ENCODE results near the gene HDGFL1.

DNA sequence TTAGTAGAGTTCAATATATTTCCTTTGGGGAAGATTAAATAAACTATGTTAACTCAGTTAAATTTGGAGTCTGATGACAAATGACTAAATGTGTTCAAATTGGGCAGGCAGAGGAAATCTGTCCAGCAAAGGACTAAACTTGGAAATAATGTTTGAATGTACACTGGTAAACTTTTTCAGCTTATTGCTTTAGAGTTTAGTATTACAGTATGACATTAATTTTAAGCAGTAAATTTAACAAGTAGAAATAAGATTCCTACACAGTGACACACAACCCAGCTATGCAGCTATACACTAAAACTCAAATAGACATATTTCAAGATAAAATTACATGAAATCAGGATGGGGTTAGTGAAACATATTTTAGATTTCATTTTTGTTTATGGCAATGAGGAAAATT lies 42.6 kb upstream of the HDGFL1 start:
- TF ChIP-seq CTCF (conservative IDR thresholded peaks at IDR 0.05): no peak
- no peak for TF ChIP-seq ZFX (IDR thresholded peaks at IDR 0.05)

All from C4-2B (cell line).